ENCODE data around the gene TPST2. TPM values are rescaled to one million over a fixed set of nuclear protein-coding genes. Genes with fewer than 3 reads are reported as not detected.

Gene TPST2
- total RNA-seq, 1 donor from 2014 or later = 11.0 TPM

DNA sequence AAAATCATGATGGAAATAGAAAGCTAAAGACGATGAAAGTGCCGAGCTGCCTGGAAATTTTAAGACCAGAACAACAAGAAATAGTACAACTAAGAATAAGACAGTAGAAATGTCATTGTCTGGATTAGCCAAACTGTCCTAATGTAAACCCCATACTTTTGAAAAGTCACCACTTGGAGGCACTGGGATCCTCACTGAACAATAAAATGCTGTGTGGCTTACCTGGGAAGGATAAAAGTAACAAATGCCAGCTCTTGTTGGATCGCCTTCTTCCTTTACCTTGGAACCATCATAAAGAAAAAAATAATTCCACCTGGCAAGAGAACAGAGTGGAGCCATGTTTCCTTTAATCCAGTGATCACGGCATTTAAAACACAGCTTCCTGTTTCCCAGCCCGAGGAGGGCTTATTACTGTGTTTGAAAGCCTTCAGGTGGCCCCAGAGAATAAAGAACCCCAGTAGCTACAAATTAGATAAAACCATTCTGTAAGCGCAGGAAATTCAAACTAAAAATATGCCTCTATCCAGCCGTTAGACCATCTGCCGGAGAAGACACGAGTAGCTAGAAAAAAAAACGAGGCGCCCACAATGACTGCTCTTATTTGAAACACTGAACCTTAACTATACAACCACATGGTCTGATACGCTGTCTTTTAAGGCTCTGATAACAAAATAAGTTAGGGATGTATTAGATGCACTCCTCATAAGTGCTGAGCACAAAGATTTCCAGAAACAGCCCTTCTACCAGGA, 110.7 kb downstream of the TPST2 start:
- ATAC-seq (ENCODE audit: low read depth) (no peak), DNase-seq (no peak)
- TF ChIP-seq, protein P1, sequence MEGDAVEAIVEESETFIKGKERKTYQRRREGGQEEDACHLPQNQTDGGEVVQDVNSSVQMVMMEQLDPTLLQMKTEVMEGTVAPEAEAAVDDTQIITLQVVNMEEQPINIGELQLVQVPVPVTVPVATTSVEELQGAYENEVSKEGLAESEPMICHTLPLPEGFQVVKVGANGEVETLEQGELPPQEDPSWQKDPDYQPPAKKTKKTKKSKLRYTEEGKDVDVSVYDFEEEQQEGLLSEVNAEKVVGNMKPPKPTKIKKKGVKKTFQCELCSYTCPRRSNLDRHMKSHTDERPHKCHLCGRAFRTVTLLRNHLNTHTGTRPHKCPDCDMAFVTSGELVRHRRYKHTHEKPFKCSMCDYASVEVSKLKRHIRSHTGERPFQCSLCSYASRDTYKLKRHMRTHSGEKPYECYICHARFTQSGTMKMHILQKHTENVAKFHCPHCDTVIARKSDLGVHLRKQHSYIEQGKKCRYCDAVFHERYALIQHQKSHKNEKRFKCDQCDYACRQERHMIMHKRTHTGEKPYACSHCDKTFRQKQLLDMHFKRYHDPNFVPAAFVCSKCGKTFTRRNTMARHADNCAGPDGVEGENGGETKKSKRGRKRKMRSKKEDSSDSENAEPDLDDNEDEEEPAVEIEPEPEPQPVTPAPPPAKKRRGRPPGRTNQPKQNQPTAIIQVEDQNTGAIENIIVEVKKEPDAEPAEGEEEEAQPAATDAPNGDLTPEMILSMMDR (IDR thresholded peaks at IDR 0.05) = no peak
- ChIA-PET POLR2A (interaction anchor here (0.8 to 1.0 kb wide), 2 partner anchors 49 to 164 kb away, joined by 3 to 4 read pairs; no protein-coding TSS in a partner anchor), CTCF (interaction anchor here (0.8 to 1.3 kb wide), 5 partner anchors 16 to 186 kb away, joined by 3 to 4 read pairs (median 3); no protein-coding TSS in a partner anchor)
- no peaks in the 10 kb centered on the region for H3K27me3 Mint-ChIP-seq
- intact Hi-C loops (cut with micrococcal nuclease) = no loop called here
- H3K4me3 Mint-ChIP-seq = peak overlapping the region; percentile 69
- peaks cover 46% of the 10 kb centered on the region for H3K36me3 Mint-ChIP-seq (ENCODE audit: low read depth)
- H3K4me1 Mint-ChIP-seq = peaks cover 65% of the 10 kb centered on the region
- H3K27ac Mint-ChIP-seq = peak overlapping the region; percentile 81
- H3K9me3 Mint-ChIP-seq = no peaks in the 10 kb centered on the region

DNA sequence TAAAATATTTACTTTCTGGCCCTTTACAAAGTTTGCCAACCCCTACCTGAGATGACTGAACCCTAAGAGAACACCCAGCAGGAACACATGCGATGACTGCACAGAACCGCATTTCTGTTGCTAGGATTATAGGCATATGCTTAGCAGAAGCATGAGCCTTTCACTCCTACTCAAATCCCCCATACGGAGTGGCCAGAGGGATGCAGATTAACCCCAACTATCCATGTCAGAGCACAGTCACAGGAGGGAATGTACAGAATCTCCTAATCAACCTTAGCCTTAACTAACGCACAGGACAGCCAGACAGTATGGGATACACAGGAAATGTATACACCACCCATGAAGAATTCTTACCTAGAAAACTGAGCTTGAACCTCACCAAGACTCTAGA, 112.6 kb downstream of the TPST2 start:
- no peaks in the 10 kb centered on the region for H3K27me3 Mint-ChIP-seq
- no peak for ATAC-seq (ENCODE audit: low read depth)
- DNase-seq = no peak
- H3K4me1 Mint-ChIP-seq = peaks cover 52% of the 10 kb centered on the region
- H3K9me3 Mint-ChIP-seq = no peaks in the 10 kb centered on the region
- TF ChIP-seq, protein P1 (IDR thresholded peaks at IDR 0.05) = no peak
- no peak overlapping the region for H3K27ac Mint-ChIP-seq
- intact Hi-C loops (cut with micrococcal nuclease) = no loop called here
- H3K4me3 Mint-ChIP-seq = no peak overlapping the region
- ChIA-PET CTCF (interaction anchor here (1.1 kb wide), 1 partner anchor 16 kb away, joined by 3 read pairs; no protein-coding TSS in a partner anchor), POLR2A (interaction anchor here (0.6 kb wide), 1 partner anchor 132 kb away, joined by 4 read pairs; no protein-coding TSS in a partner anchor)
- H3K36me3 Mint-ChIP-seq (ENCODE audit: low read depth) = peaks cover 62% of the 10 kb centered on the region

DNA sequence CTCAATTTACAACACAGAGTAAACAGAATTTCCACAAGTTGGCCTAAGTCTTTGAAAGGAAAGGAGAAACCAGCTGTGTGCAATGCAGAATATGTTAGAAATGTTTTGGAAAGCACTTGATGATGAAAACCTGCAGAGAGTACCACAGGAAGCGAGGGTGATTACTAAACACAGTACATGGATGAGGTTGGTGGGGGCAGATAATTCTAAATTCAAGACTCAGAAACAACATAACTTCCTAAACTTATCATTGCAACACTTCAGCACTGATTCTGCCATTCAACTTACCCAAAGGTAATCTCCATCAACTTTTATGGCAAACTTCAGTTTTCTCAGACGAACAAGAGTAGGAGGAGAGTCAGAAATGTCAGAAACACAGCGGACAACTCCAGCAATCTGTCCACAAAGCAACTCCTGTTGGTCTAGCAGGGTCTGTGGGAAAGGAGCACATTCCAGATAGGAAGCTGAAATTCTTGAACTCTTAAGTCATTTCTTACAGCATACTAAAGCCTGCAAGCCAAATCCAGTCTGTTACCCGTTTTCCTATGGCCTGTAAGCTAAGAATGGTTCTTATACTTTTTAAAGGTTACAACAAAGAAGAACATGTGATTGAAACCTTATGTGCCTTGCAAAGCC, 113.1 kb downstream of the TPST2 start:
- H3K27me3 Mint-ChIP-seq = no peaks in the 10 kb centered on the region
- peaks cover 67% of the 10 kb centered on the region for H3K36me3 Mint-ChIP-seq (ENCODE audit: low read depth)
- H3K4me3 Mint-ChIP-seq = no peak overlapping the region
- peaks cover 47% of the 10 kb centered on the region for H3K4me1 Mint-ChIP-seq
- ChIA-PET CTCF (interaction anchor here (1.1 kb wide), 1 partner anchor 16 kb away, joined by 3 read pairs; no protein-coding TSS in a partner anchor), POLR2A (no interaction called here)
- ATAC-seq (ENCODE audit: low read depth) = no peak
- no peak for DNase-seq
- intact Hi-C loops (cut with micrococcal nuclease) = no loop called here
- no peaks in the 10 kb centered on the region for H3K9me3 Mint-ChIP-seq
- H3K27ac Mint-ChIP-seq = no peak overlapping the region
- TF ChIP-seq, protein P1 (IDR thresholded peaks at IDR 0.05) = no peak

DNA sequence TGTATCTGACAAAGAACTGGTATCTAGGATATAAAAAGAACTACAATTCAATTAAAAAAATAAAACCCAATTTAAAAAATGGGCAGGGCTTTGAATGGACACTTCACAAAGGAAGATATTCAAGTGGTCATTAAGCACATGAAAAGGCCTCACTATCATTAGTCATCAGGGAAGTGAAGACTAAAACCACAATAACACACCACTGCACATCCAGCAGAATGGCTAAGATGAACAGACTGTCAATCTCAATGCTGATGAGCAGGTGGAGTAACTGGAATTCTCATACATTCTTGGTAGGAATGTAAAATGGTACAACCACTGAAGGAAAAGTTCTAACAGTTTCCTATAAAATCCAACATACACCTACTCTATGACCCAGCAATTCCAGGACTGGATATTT, 115.2 kb downstream of the TPST2 start:
- DNase-seq (no peak), ATAC-seq (ENCODE audit: low read depth) (no peak)
- intact Hi-C loops (cut with micrococcal nuclease) = no loop called here
- H3K36me3 Mint-ChIP-seq (ENCODE audit: low read depth) = peaks cover 78% of the 10 kb centered on the region
- no peaks in the 10 kb centered on the region for H3K27me3 Mint-ChIP-seq
- H3K27ac Mint-ChIP-seq = no peak overlapping the region
- TF ChIP-seq, protein P1 (IDR thresholded peaks at IDR 0.05) = no peak
- peaks cover 25% of the 10 kb centered on the region for H3K4me1 Mint-ChIP-seq
- H3K9me3 Mint-ChIP-seq = no peaks in the 10 kb centered on the region
- POLR2A ChIA-PET = no interaction called here
- CTCF ChIA-PET = no interaction called here
- no peak overlapping the region for H3K4me3 Mint-ChIP-seq

Other genes with a start within 250 kb of the TPST2 start
- 15.5 TPM in 2 replicates for gene ASPHD2, start 160.9 kb downstream of the TPST2 start, total RNA-seq
- gene HPS4, start 106.3 kb downstream of the TPST2 start, total RNA-seq = 45.3 and 51.6 TPM in 2 replicates
- gene SRRD, start 106.3 kb downstream of the TPST2 start, total RNA-seq = 26.4 and 32.0 TPM in 2 replicates
- gene TFIP11, start 77.7 kb downstream of the TPST2 start, total RNA-seq = 59.0 and 62.8 TPM in 2 replicates
- gene CRYBB1, start 27.9 kb upstream of the TPST2 start, total RNA-seq = not detected in 2 replicates
- gene CRYBA4, start 31.8 kb upstream of the TPST2 start, total RNA-seq = not detected in 2 replicates
- 6.6 and 7.3 TPM in 2 replicates for gene MIAT, start 67.5 kb upstream of the TPST2 start, total RNA-seq